NOMO-1 treated with dmso at 0.1 percent for 144 hours (cell line): Measurements from ENCODE around the gene SMURF2.
"Not testable (repeated sequence)": the region's sequence is repeated elsewhere in the genome, so short reads cannot be mapped to it uniquely, and the experiment has no call there.

Experiments used
- DNase-seq: peaks from one replicate; lab custom pipeline; 2025; ENCODE audit not compliant: unreplicated experiment; lab: John Stamatoyannopoulos, UW

Gene SMURF2

DNA sequence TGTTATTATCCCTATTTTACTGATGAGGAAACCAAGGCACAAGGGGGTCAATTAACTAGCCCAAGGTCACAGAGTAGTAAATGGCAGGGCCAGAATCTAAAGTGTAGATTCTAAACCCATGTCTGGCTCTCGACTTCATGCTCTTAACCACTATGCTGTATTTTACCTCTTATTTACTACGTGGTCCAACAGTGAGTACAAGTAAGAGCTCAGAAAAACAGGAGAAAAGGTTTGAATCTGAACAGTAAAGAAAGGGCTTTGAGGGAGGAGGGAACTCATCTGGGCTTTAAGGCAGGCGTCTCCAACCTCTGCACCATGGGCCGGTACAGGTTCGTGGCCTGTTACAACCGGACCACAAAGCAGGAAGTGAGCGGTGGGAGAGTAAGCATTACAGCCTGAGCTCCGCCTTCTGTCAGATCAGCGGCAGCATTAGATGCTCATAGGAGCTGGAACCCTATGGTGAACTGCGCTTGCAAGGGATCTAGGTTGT, 62.9 kb downstream of the SMURF2 start:
- no peak for DNase-seq

DNA sequence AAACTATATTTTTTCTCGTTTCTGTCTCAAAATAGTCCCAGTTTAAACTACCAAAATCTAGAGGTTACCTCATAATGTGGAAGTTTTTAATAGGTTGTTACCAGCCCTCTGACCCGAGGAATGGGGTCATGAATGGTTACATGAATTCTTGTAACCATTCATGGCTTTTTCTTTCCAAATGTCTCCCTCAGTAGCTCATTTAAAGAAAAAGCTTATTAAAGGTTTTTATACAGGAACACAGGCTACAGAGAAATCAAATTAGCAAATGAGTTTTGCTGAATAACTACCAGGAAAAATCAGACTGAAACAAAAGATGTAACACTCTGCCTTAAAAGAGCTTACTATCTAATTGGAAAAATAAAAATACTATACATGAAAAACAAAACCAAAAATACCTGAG, 63.4 kb downstream of the SMURF2 start:
- no peak for DNase-seq

DNA sequence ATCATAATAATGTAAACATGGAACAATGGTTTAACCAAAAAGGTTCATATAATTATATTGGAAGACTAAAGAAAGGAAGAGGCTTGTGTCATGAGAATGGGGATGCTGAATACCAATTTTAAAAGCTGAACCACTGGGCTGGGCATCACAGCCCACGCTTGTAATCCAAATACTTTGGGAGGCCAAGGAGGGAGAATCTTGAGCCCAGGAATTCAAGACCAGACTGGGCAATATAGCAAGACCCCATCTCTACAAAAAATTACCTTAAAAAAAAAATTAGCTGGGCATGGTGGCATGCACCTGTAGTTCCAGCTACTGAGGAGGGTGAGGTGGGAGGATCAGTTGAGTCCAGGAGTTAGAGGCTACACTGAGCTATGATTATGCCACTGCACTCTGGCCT, 65.1 kb downstream of the SMURF2 start:
- DNase-seq: no peak

DNA sequence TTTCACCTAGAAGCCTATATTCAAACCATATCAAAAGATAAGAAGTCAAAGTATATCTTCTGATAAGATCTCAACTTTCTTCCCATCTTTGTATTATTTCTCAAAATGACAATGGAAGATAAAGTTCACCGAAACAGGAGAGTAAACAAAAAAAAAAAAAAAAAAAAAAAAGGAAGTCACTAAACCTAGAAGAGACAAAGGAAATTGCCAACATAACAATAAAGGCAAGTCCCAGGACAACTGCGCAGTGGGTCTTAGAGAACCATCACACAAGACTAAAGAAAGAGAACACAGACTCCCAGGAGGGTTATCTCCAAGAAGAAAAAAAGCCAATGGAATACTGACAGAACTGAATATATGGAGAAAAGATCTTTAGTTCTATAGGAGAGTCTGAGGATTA, 65.7 kb downstream of the SMURF2 start:
- no peak for DNase-seq

DNA sequence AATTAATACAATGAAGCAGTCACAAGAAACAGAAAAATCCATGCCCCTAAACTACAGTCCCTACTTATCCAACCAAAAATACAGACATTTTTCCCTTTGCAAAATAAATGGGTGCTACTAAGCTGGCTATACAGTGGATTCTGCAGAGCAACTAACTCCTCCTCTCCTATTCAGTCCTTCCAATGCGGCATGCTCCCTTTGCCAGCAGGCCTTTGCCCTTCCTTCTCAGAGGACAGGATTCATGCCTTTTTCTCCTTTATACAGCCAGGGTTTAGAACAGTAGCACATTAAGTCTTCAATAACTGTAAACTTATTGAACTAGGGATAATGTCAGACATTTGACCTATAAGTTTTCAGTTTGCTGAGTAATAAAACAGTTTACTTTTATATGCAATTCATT, 70.2 kb downstream of the SMURF2 start:
- no peak for DNase-seq

DNA sequence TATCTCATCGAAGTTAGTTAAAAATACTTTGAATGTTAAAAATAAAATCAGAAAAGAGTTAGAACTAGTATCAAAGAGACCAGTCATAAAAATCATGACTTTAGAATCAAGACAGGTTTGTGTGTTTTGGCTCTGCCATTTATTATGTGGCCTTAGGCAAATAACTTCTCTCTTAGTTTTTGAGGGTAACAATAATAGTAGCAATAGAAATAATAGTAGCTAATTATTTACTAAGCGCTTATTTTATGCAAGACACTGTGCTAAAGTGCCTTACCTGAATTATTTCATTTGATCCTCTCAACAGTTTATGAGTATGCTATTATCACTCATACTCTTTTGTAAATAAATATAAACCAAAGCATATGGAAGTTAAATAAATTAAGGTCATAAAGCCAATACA, 77.0 kb downstream of the SMURF2 start:
- DNase-seq: no peak

DNA sequence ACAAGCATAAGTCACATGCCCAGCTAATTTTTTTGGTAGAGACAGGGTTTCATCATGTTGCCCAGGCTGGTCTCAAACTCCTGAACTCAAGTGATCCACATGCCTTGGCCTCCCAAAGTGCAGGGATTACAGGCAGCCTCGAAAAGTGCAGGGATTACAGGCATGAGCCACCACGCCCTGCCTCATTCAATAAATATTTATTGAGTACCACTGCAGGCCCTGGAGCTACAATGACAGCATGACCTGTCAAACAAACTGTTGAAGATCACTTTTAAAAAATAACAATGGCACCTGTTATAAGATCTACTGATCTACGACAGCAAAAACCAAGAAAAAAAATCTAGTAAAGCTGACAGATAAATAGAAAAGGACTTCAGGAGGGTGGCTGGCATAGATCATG, 79.1 kb downstream of the SMURF2 start:
- no peak for DNase-seq

DNA sequence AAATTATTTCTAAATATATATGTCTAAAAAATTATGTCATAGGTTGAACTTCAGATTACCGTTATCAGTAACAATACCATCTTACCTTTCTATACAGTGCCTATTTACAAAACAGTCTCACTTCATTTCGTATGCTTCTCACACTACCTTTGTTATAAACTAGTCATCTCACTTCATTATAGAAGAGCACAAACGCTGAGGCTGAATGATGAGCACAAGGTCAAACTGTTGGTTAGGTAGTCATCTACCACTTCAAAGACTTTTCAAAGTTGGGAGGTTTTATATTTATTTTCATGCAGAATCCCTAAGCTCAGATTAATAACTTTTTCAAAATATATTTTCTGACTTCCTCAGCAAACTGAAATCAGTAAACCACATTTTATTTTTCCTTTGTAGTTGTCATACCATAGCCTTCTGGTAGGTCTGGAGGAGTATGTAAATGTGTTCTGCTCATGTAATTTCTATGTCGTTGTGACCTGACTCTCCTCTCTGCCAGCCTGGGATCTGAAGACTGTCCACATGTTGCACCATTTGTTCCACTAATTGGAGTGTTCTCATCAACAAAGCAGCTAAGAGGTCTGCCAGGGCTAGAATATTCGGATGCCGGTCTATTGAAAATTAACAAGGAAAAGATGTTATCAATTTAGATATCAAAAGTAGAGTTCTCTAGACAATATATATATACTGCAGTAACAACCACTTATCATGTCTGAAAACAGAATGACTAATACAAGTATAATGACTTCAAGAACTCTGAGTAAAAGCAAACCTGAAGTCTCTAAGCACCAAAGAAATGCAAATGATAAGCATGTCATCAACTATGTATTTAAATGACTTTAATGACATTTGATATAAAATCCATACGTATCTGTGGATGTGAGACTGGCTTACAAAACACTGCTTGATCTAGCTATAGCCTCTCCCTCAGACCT, 81.5 kb downstream of the SMURF2 start:
- no peak for DNase-seq

DNA sequence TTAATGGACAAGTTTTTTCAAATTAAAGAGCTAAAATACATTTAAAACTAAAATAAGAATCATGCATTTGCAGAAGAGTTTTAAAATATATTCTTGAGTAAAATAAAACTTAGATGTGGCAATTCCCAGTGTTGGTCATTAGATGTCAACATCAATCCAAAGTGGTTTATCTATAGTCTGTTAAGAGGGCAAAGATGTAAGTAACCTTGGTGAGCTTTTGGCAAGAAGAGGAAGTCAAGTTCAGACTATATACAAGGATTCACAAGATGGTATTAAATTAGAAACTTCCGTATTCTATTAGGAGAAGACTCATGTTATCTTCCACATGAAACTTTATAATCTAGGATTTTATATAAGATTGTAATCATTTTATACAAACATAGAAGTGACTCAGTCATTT, 82.2 kb downstream of the SMURF2 start:
- DNase-seq: peak; percentile 63

DNA sequence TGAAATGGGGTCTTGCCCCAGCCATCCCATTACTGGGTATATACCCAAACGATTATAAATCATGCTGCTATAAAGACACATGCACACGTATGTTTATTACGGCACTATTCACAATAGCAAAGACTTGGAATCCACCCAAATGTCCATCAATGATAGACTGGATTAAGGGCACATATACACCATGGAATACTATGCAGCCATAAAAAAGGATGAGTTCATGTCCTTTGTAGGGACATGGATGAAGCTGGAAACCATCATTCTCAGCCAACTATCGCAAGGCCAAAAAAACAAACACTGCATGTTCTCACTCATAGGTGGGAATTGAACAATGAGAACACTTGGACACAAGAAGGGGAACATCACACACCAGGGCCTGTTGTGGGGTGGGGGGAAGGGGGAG, 85.1 kb downstream of the SMURF2 start:
- DNase-seq: not testable (repeated sequence)

DNA sequence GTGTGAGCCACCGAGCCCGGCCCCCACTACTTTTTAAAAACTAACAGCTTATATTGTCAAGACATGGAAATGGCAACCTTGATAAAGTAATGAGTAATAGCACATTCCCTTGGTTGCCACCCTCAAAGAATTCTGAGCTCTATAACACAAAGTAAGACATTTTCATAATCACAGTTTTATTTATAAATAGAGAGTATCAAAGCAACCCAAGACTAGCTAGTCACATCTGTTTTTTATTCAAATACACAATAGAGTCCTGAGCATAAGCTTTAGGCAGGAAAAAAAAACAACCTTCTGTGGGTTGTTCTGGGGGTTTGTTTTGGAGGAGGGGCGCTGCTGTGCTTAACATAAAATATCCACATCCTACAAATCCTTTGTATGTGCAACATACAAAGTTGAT, 86.7 kb downstream of the SMURF2 start:
- no peak for DNase-seq

DNA sequence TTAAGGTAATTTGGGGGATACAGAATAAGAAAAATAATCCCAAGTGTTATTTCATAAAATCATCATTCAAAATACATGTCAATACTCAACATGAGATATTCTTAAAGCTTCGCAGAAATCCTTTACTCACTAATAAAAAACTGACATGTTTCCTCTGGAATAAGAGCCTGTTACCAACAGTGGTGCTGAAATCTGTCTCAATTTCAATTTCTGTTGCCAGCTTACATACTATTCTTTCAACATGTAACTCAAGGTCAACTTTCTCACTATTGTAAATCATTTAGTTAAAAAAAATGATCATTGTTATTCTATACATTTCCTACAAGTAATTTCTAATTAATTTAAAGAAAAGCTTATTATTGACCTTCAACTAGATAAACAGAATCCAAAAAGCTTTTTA, 87.5 kb downstream of the SMURF2 start:
- DNase-seq: no peak

DNA sequence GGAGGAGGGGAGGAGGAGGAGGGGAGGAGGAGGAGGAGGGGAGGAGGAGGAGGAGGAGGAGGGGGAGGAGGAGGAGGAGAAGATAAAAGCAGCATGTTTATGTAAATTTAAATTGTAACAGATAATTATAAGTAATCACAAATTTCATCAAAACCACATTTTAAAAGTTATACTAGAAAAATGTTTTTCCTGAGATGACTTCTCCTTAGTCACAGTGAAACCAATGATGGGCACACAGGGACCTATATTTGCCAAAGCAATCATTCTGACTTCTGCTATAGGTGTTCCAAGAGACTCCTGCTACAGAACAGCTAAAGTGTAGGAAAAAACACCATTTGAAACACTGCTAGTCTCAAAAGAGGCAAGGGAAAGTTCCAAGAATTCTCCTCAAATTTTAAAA, 88.9 kb downstream of the SMURF2 start:
- no peak for DNase-seq

DNA sequence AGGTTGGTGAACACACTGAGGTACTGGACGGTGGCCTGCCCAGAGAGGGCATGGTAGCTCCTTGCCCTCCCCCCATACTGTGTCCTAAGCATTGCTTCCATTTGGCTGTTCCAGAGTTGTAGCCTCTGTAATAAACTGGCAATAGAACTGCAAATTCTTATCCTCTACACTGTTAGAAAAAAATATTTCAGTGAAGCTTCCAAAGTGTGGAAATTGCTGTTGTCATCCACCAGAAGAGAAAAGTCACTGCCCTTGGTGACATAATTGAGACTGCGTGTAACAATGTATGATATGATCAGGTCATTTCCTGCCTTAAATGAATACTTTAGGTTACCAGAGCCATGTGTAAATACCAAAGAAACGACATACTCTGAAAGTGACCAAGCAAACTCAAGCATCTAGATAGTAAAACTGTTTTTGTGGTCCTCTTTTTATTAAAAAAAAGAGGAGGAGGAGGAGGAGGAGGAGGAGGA, 89.4 kb downstream of the SMURF2 start:
- DNase-seq: no peak

DNA sequence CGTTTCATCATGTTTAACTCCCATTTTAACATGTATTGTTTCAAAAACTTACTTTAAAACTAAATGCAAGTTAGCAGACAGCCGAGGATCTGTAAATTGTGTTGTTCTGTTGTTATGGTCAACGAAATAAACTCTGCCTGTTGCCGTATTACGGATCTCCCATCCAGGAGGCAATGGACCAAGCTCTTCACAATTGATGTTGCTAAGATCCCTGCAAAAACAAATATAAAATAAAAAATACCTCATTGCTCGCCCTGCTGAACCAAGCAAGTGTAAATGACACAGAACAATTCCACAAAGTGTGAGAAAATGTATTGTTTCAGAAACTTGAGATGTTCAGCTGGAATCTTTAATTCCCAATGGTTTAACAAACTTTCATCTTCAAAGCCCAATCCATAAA, 90.4 kb downstream of the SMURF2 start:
- DNase-seq: no peak

DNA sequence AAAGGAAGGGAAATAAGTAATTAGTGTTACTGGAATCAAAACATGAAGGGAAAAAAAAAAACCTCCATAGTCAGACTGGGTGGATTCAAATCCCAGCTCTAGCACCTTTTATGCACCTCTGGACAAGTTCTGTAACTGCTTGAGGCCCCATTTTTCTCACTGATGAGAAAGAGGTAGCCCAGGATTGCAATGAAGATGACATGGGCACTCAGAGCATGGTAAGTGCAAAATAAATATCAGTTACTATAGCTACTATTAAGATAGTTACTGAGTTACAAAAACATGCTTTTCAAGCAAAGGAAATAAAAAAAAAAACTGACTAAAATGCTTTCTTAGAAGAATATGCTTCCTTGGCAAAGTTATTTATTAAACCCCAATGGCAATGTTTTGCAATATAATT, 96.5 kb downstream of the SMURF2 start:
- DNase-seq: no peak

DNA sequence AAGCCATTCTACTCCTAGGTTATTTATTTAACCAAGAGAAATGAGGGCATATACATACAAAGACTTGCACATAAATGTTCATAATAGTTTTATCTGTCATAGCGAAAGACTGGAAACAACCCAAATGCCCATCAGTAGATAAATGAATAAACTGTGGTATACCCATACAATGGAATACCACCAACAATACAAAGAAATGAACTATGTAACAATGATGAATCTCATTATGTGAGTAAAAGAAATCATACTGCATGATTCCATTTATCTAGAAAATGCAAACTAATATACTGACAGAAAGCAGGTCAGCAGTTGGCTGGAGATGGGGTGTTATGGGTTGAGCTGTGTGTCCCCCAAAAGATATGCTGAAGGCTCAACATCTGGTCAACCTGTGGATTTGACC, 98.0 kb downstream of the SMURF2 start:
- no peak for DNase-seq

DNA sequence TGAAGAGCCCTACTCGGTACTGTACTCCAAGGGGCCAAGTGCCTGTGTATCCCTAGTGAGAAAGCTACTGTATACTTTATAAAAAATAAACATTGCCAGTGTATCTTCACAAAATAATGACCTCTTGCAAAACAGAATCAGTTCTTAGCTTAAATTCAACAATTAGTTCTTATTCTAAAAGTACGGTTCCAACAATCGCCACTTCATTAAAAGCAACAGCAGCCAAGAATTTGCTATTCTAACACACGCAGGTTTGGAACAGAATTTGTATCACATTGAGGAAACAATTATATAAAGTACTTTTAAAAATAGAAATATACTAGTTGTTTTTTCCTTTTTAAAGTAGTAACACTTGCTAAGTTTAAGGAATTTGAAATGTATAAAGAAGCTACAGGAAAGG, 106.8 kb downstream of the SMURF2 start:
- DNase-seq: no peak

DNA sequence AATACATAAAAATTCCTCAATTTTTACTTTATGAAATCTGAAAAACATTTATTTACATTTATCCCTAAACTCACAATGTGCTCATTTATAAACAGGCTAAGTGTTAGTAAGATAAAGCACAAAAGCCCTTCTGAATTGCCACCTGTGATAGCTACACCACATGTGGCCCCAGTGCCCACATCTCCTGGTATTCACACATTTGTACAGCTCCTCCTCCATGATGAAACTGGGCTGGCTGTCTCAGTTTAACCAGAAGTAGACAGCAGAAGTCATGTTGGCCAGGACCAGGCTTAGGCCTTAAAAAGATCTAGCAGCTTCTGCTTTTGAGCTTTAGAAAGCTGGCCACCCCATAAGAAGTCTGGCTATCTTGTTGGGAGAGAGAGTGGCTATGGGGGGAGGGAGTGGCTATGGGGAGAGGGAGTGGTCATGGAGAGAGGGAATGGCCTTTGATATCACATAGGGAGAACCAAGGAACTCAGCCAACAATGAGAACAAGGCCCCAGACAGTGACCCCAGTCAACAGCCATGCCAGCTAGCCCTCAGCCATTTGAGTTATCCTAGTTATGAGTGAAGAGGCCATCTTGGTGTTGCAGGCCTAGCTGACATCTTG, 108.0 kb downstream of the SMURF2 start:
- no peak for DNase-seq

DNA sequence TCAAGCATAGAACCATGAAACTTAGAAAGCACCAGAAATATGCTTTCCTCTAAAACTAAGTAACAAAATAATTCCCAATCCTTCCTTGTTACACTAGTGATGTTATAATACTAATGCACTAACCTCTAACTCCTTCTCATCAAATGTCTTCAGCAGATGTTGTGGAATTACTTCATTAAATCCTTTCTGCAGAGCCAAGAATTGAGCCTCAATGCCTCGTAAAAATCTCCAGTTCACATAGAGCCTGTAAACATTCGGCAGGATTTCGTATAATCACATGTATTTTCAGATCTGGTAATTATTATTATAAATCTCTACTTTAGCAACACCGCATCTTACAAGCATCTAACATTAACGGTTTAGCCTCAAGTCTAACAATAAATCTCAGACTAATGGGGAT, 110.6 kb downstream of the SMURF2 start:
- no peak for DNase-seq

DNA sequence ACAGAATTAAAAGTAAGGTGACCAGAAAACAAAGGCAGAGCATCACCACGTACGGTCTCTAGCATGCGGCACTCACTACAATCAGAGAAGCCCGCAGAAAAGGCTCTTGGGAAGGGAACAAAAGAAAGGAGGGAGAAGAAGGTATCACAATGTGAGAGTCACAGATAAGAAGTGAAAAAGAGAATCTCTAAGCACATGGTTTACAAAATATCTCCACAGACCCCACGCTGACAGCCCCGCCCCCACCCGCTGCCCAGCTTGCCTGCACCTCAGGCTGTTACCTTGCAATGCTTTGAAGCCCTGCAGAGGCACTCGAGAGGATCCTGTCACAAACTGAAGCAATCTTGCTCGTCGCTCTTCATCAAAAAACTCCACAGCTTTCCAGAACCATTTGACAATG, 114.8 kb downstream of the SMURF2 start:
- no peak for DNase-seq

DNA sequence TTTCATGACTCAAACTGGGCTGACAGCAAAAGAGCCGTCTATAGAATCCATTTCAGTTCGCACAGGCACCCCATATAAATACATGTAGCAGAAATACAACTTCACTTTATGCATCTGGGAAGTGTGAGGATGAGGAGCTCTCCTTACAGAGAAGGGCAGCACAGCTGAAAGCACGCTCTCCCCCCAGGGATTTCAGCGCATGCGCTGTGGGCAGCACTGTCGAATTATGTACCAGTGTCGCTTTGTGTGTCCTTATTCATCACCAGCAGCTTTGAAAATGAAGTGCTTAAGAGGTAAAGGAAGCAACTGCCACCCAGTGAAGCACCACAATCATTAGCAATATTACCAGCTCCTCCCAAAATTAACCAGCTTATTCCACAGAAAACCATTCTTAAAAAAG, 115.4 kb downstream of the SMURF2 start:
- no peak for DNase-seq
